ENCODE data around the gene PIGQ. TPM values are rescaled to one million over a fixed set of nuclear protein-coding genes. Genes with fewer than 3 reads are reported as not detected.

PIGQ gene
- polyA plus RNA-seq, 2 of the 4 experiments (the other 2 are of a cell fraction), result 13.2 to 31.2 TPM

- POLR2A ChIA-PET, result no interaction called here
- H3K4me3 ChIP-seq, result no peak overlapping the region
- H3K27ac ChIP-seq, result no peak overlapping the region
Measured at GRCh38 chr16:555528-556473, 14.0 kb upstream of the PIGQ start.

GRCh38 chr16:556474-557173 lies 13.1 kb upstream of the PIGQ start:
- H3K4me3 ChIP-seq, result no peak overlapping the region
- WGBS (ENCODE audit: missing lambda C conversion rate), result 82% methylated on average over 21 of the region's 32 CpGs
- no peak overlapping the region for H3K27ac ChIP-seq
- FAIRE-seq (no peak), DNase-seq (ENCODE audit: low read depth in 1 of 2, low spot score in 1 of 2) (no peak), ATAC-seq (no peak)
- ChIA-PET CTCF (interaction anchor here (1.1 to 6.1 kb wide), 2 partner anchors 10 to 23 kb away, joined by 3 to 24 read pairs; no protein-coding TSS in a partner anchor), POLR2A (no interaction called here)
- H3K4me2 ChIP-seq, result no peak overlapping the region
- no peaks in the 10 kb centered on the region for H3K9me3 ChIP-seq
- TF ChIP-seq EHMT2 (IDR thresholded peaks at IDR 0.05; ENCODE audit: low read depth), result no peak
- H3K4me1 ChIP-seq, result peaks cover 12% of the 10 kb centered on the region; the same call in 2 of the 3 replicates

More at GRCh38 chr16:555528-556473, 14.0 kb upstream of the PIGQ start:
- TF ChIP-seq ESRRA (IDR thresholded peaks at IDR 0.05; ENCODE audit: borderline replicate concordance, low read length) (no peak), POLR2AphosphoS2 (conservative IDR thresholded peaks at IDR 0.05; ENCODE audit: low read length) (no peak), POLR2A (IDR thresholded peaks at IDR 0.05; ENCODE audit: low read length) (no peak), HOXB5 (CRISPR knock-in tag; IDR thresholded peaks at IDR 0.05) (no peak), PHF8 (IDR thresholded peaks at IDR 0.05; ENCODE audit: borderline replicate concordance, low read depth) (no peak), MAX (IDR thresholded peaks at IDR 0.05) (no peak), CEBPB (IDR thresholded peaks at IDR 0.05) (no peak), EP300 (IDR thresholded peaks at IDR 0.05) (no peak), CBX2 (IDR thresholded peaks at IDR 0.05; ENCODE audit: borderline replicate concordance, low read depth) (no peak), GATA3 (IDR thresholded peaks at IDR 0.05; ENCODE audit: borderline replicate concordance) (no peak)
- DNase-seq (ENCODE audit: low read depth in 1 of 2, low spot score in 1 of 2), result no peak
- CTCF ChIA-PET, result interaction anchor here (6.1 kb wide), 1 partner anchor 9 kb away, joined by 24 read pairs; no protein-coding TSS in a partner anchor
- Histone ChIP-seq H3K4me2 (no peak overlapping the region), H3K4me1 (peaks cover 11% of the 10 kb centered on the region; the same call in 2 of the 3 replicates), H3K9me3 (no peaks in the 10 kb centered on the region)
- FAIRE-seq, result no peak
- ATAC-seq, result peak in 1 of 2 experiments; percentile 12; a peak in 2 of 6 replicates
- 80% methylated on average over 18 of the region's 32 CpGs for WGBS (ENCODE audit: missing lambda C conversion rate)

GRCh38 chr16:557463-558297 lies 12.1 kb upstream of the PIGQ start:
- no peaks in the 10 kb centered on the region for H3K9me3 ChIP-seq
- ChIA-PET CTCF (interaction anchor here (1.1 to 6.1 kb wide), 4 partner anchors 11 to 101 kb away, joined by 3 to 24 read pairs (median 4); no protein-coding TSS in a partner anchor), POLR2A (no interaction called here)
- no peak overlapping the region for H3K4me3 ChIP-seq
- FAIRE-seq, result no peak
- TF ChIP-seq TFCP2L1 (CRISPR knock-in tag; IDR thresholded peaks at IDR 0.05), result no peak
- TF ChIP-seq NPAS2 (CRISPR knock-in tag; IDR thresholded peaks at IDR 0.05; ENCODE audit: borderline replicate concordance), result no peak
- TF ChIP-seq SREBF2 (IDR thresholded peaks at IDR 0.05), result no peak
- no peak for TF ChIP-seq BCL3 (IDR thresholded peaks at IDR 0.05)
- TF ChIP-seq HOXA7 (CRISPR knock-in tag; IDR thresholded peaks at IDR 0.05), result no peak
- no peak for TF ChIP-seq CBX8 (IDR thresholded peaks at IDR 0.05)
- no peak for TF ChIP-seq RFX5 (IDR thresholded peaks at IDR 0.05)
- no peak for TF ChIP-seq TP53 (CRISPR knock-in tag; IDR thresholded peaks at IDR 0.05)
- TF ChIP-seq RNF2 (IDR thresholded peaks at IDR 0.05; ENCODE audit: borderline replicate concordance, low read depth), result no peak
- TF ChIP-seq ZNF302 (CRISPR knock-in tag; IDR thresholded peaks at IDR 0.05), result no peak
- no peak for TF ChIP-seq CEBPB (IDR thresholded peaks at IDR 0.05)
- TF ChIP-seq MAX (IDR thresholded peaks at IDR 0.05), result no peak
- TF ChIP-seq E2F6 (IDR thresholded peaks at IDR 0.05; ENCODE audit: borderline replicate concordance, low read depth), result no peak
- no peak for TF ChIP-seq ZSCAN20 (CRISPR knock-in tag; IDR thresholded peaks at IDR 0.05)
- no peak for TF ChIP-seq HOXB5 (CRISPR knock-in tag; IDR thresholded peaks at IDR 0.05)
- no peak overlapping the region for H3K27ac ChIP-seq
- no peak for DNase-seq (ENCODE audit: low read depth in 1 of 2, low spot score in 1 of 2)
- no peak overlapping the region for H3K4me2 ChIP-seq
- H3K4me1 ChIP-seq, result peaks cover 12% of the 10 kb centered on the region; the same call in 2 of the 3 replicates
- WGBS (ENCODE audit: missing lambda C conversion rate), result 70% methylated on average over 11 of the region's 23 CpGs
- ATAC-seq, result no peak
